Sigmoid colon (tissue), 4 donors: ENCODE results near the gene STX2.

Experiments used
- CTCF ChIP-seq, 4 experiments: fragments of 450-650 bp in 3 of 4; fragments of 200-600 bp in 1 of 4; IDR thresholded peaks; one replicate each; pipeline ENCODE4 v1.5.1; 2016 to 2019; ENCODE audit warnings: antibody characterized with exemption in 4 of 4, mild to moderate bottlenecking in 3 of 4, moderate library complexity in 2 of 4
- EP300 ChIP-seq, 4 donors: sonication (generic); formaldehyde crosslinking; IDR thresholded peaks; one replicate each; pipeline ENCODE4 v1.6.1; 2017; ENCODE audit warnings: antibody characterized with exemption in 4 of 4
- POLR2A ChIP-seq, 2 donors: fragments of 450-650 bp; IDR thresholded peaks; one replicate each; pipeline ENCODE4 v1.6.1; 2016; ENCODE audit warnings: antibody characterized with exemption in 2 of 2, mild to moderate bottlenecking in 2 of 2, moderate library complexity in 2 of 2

GRCh38 chr12:130819681-130820080, 19.4 kb downstream of the STX2 start:
- TF ChIP-seq CTCF (IDR thresholded peaks at IDR 0.05) (no peak), POLR2A (IDR thresholded peaks at IDR 0.05) (no peak), EP300 (IDR thresholded peaks at IDR 0.05) (no peak)
